T-helper 2 cell treated with Interferon-gamma antibody and Interleukin-4, amounts not matched to agents 100 ng/mL and 5 ng/mL, for 36 hours (primary cell): ENCODE data around the gene IL1R2. TPM values are rescaled to one million over a fixed set of nuclear protein-coding genes. Genes with fewer than 3 reads are reported as not detected.

Experiments
- intact Hi-C: fragments of 100-400 bp; cut with micrococcal nuclease; formaldehyde crosslinking; loops from one replicate; pipeline ENCODE4 v1.15.1; 2023
- total RNA-seq: library from RNA; stranded (reverse); gene quantifications from 2 replicates; pipeline ENCODE4 v1.2.3, GENCODE V29; 2022

The IL1R2 gene
- not detected in 2 replicates for total RNA-seq

- intact Hi-C loops: no loop called here
Measured at GRCh38 chr2:101991721-101992145, at the start of gene IL1R2. IL1R2 (plus strand) TSS chr2:101991960; CDS start chr2:102008576, 16,616 bp downstream.

- intact Hi-C loops: no loop called here
Measured at GRCh38 chr2:101942851-101943250, 48.9 kb upstream of the IL1R2 start.

GRCh38 chr2:101946372-101947039 lies 45.3 kb upstream of the IL1R2 start:
- intact Hi-C loops: no loop called here

- intact Hi-C loops: no loop called here
Measured at GRCh38 chr2:101947374-101947773, 44.4 kb upstream of the IL1R2 start.

- intact Hi-C loops: no loop called here
Measured at GRCh38 chr2:101948625-101949155, 43.1 kb upstream of the IL1R2 start.

- intact Hi-C loops: no loop called here
Measured at GRCh38 chr2:101949304-101949703, 42.5 kb upstream of the IL1R2 start.

GRCh38 chr2:101951296-101951695 lies 40.5 kb upstream of the IL1R2 start:
- intact Hi-C loops: no loop called here

- intact Hi-C loops: no loop called here
Measured at GRCh38 chr2:101952551-101952950, 39.2 kb upstream of the IL1R2 start.

GRCh38 chr2:101956465-101957438 lies 35.0 kb upstream of the IL1R2 start:
- intact Hi-C loops: no loop called here

GRCh38 chr2:101958061-101958460 lies 33.7 kb upstream of the IL1R2 start:
- intact Hi-C loops: no loop called here

- intact Hi-C loops: no loop called here
Measured at GRCh38 chr2:101960819-101961337, 30.9 kb upstream of the IL1R2 start.

GRCh38 chr2:101961338-101962191 lies 30.2 kb upstream of the IL1R2 start:
- intact Hi-C loops: no loop called here

GRCh38 chr2:101962309-101962708 lies 29.5 kb upstream of the IL1R2 start:
- intact Hi-C loops: no loop called here

- intact Hi-C loops: no loop called here
Measured at GRCh38 chr2:101963198-101963597, 28.6 kb upstream of the IL1R2 start.

GRCh38 chr2:101967826-101968513 lies 23.8 kb upstream of the IL1R2 start:
- intact Hi-C loops: no loop called here

- intact Hi-C loops: no loop called here
Measured at GRCh38 chr2:101969723-101970122, 22.0 kb upstream of the IL1R2 start.

GRCh38 chr2:101970901-101971300 lies 20.9 kb upstream of the IL1R2 start:
- intact Hi-C loops: no loop called here

- intact Hi-C loops: no loop called here
Measured at GRCh38 chr2:101971836-101972235, 19.9 kb upstream of the IL1R2 start.

- intact Hi-C loops: no loop called here
Measured at GRCh38 chr2:101972621-101973434, 18.9 kb upstream of the IL1R2 start.
